Neural cell (in vitro differentiated cells): ENCODE measurements around the gene HIVEP1. TPM values are rescaled to one million over a fixed set of nuclear protein-coding genes. Genes with fewer than 3 reads are reported as not detected.

Experiments
- H2AFZ ChIP-seq: fragments of 200-600, 300-800 bp; sonication (generic), shearing (Covaris generic); 2 replicates; pipeline ENCODE4 v1.6.0; 2014; ENCODE audit warnings: low read depth, mild to moderate bottlenecking, antibody characterized with exemption, low read length, moderate library complexity
- H3F3A ChIP-seq: fragments of 200-600 bp; shearing (Covaris generic); 2 replicates; pipeline ENCODE4 v1.6.1; 2016; ENCODE audit warnings: mild to moderate bottlenecking, moderate library complexity, mixed read lengths, antibody characterized with exemption, low read length; ENCODE audit not compliant: insufficient read depth, poor library complexity, severe bottlenecking
- H3K27ac ChIP-seq: fragments of 200-600, 300-800 bp; sonication (generic), shearing (Covaris generic); 2 replicates; pipeline ENCODE4 v1.5.1; 2014; ENCODE audit warnings: mild to moderate bottlenecking, low read length, moderate library complexity
- H3K27me3 ChIP-seq: fragments of 300-800, 200-600 bp; sonication (generic), shearing (Covaris generic); 2 replicates; pipeline ENCODE4 v1.6.0; 2014; ENCODE audit warnings: mild to moderate bottlenecking, low read depth, low read length, moderate library complexity; ENCODE audit not compliant: insufficient read depth
- H3K36me3 ChIP-seq: fragments of 300-800, 200-600 bp; sonication (generic), shearing (Covaris generic); 2 replicates; pipeline ENCODE4 v1.5.1; 2014; ENCODE audit warnings: mild to moderate bottlenecking, antibody characterized with exemption, low read length, moderate library complexity; ENCODE audit not compliant: insufficient read depth
- H3K4me2 ChIP-seq: fragments of 300-800, 200-600 bp; sonication (generic), shearing (Covaris generic); 2 replicates; pipeline ENCODE4 v1.6.0; 2014; ENCODE audit warnings: mild to moderate bottlenecking, low read length
- H3K4me3 ChIP-seq: fragments of 300-800, 200-600 bp; sonication (generic), shearing (Covaris generic); 2 replicates; pipeline ENCODE4 v1.5.1; 2014; ENCODE audit warnings: mild to moderate bottlenecking, low read length, moderate library complexity
- H3K79me2 ChIP-seq: fragments of 200-600 bp; shearing (Covaris generic); replicated peaks from 2 replicates; pipeline ENCODE4 v1.6.0; 2014; ENCODE audit warnings: mild to moderate bottlenecking, low read length, moderate library complexity; ENCODE audit not compliant: insufficient read depth
- H3K9ac ChIP-seq: fragments of 300-800, 200-600 bp; sonication (generic), shearing (Covaris generic); 2 replicates; pipeline ENCODE4 v1.6.1; 2016; ENCODE audit warnings: mild to moderate bottlenecking, low read length, mixed read lengths
- H3K9me2 ChIP-seq: fragments of 200-600 bp; shearing (Covaris generic); 2 replicates; pipeline ENCODE4 v1.6.1; 2016; ENCODE audit warnings: mild to moderate bottlenecking, low read length, mixed read lengths; ENCODE audit not compliant: insufficient read depth
- H3K9me3 ChIP-seq: fragments of 200-600, 300-800 bp; sonication (generic), shearing (Covaris generic); 2 replicates; pipeline ENCODE4 v1.6.1; 2016; ENCODE audit warnings: mild to moderate bottlenecking, mixed run types, low read length, moderate library complexity, mixed read lengths
- H4K20me1 ChIP-seq: fragments of 200-600 bp; shearing (Covaris generic); 2 replicates; pipeline ENCODE4 v1.6.1; 2016; ENCODE audit warnings: mild to moderate bottlenecking, mixed run types; ENCODE audit not compliant: insufficient read depth
- CTCF ChIP-seq: fragments of 450-650 bp; IDR thresholded peaks from 2 replicates; pipeline ENCODE4 v1.5.1; 2014; ENCODE audit warnings: antibody characterized with exemption, mild to moderate bottlenecking, moderate library complexity; ENCODE audit not compliant: poor library complexity, severe bottlenecking
- EP300 ChIP-seq: fragments of 450-650 bp; conservative IDR thresholded peaks from 2 replicates; pipeline ENCODE4 v1.6.1; 2014; ENCODE audit warnings: antibody characterized with exemption, mild to moderate bottlenecking, moderate library complexity; ENCODE audit not compliant: poor library complexity, severe bottlenecking
- EZH2 ChIP-seq: fragments of 200-600, 300-800 bp; shearing (Covaris generic), sonication (generic); IDR thresholded peaks from 2 replicates; pipeline ENCODE4 v1.6.1; 2014; ENCODE audit warnings: antibody characterized with exemption, low read length, borderline replicate concordance, mild to moderate bottlenecking; ENCODE audit not compliant: insufficient read depth, poor library complexity, severe bottlenecking
- MXI1 ChIP-seq: fragments of 450-650 bp; conservative IDR thresholded peaks from 2 replicates; pipeline ENCODE4 v1.6.1; 2014; ENCODE audit warnings: antibody characterized with exemption, mild to moderate bottlenecking; ENCODE audit not compliant: poor library complexity, severe bottlenecking
- POLR2AphosphoS5 ChIP-seq: IDR thresholded peaks from 2 replicates; pipeline ENCODE4 v1.6.1; 2012
- RAD21 ChIP-seq: fragments of 450-650 bp; conservative IDR thresholded peaks from 2 replicates; pipeline ENCODE4 v1.6.1; 2014; ENCODE audit warnings: antibody characterized with exemption, mild to moderate bottlenecking, moderate library complexity
- SMC3 ChIP-seq: fragments of 450-650 bp; conservative IDR thresholded peaks from 2 replicates; pipeline ENCODE4 v1.6.1; 2014; ENCODE audit warnings: antibody characterized with exemption, mild to moderate bottlenecking, moderate library complexity; ENCODE audit not compliant: poor library complexity
- TAF1 ChIP-seq: IDR thresholded peaks from 2 replicates; pipeline ENCODE4 v1.6.1; 2012; ENCODE audit warnings: low read depth
- polyA plus RNA-seq: library from polyadenylated mRNA; depleted of rRNA; stranded (reverse); fragments of >200 nt; gene quantifications from 2 replicates; pipeline ENCODE4 v1.2.3, GENCODE V29; 2014
- TF ChIP-seq, protein P1 (sequence below): IDR thresholded peaks from 2 replicates; pipeline ENCODE4 v1.6.1; 2012; ENCODE audit warnings: borderline replicate concordance

Gene HIVEP1
- polyA plus RNA-seq, 1 donor from 2014 or later, result 3.6 TPM

- Histone ChIP-seq H3K36me3 (no peaks in the 10 kb centered on the region), H3K27ac (no peak overlapping the region), H3K9me2 (no peaks in the 10 kb centered on the region), H3K79me2 (peaks cover 35% of the 10 kb centered on the region), H3K4me2 (no peak overlapping the region), H2AFZ (no peak overlapping the region), H3K9ac (no peak overlapping the region), H3K4me3 (no peak overlapping the region), H3K9me3 (no peaks in the 10 kb centered on the region), H4K20me1 (no peaks in the 10 kb centered on the region), H3K27me3 (no peaks in the 10 kb centered on the region), H3F3A (no peaks in the 10 kb centered on the region)
- TF ChIP-seq TAF1 (no peak), CTCF (no peak), EP300 (no peak), EZH2 (no peak), MXI1 (no peak), POLR2AphosphoS5 (no peak), RAD21 (no peak), SMC3 (no peak)
- TF ChIP-seq, protein P1, sequence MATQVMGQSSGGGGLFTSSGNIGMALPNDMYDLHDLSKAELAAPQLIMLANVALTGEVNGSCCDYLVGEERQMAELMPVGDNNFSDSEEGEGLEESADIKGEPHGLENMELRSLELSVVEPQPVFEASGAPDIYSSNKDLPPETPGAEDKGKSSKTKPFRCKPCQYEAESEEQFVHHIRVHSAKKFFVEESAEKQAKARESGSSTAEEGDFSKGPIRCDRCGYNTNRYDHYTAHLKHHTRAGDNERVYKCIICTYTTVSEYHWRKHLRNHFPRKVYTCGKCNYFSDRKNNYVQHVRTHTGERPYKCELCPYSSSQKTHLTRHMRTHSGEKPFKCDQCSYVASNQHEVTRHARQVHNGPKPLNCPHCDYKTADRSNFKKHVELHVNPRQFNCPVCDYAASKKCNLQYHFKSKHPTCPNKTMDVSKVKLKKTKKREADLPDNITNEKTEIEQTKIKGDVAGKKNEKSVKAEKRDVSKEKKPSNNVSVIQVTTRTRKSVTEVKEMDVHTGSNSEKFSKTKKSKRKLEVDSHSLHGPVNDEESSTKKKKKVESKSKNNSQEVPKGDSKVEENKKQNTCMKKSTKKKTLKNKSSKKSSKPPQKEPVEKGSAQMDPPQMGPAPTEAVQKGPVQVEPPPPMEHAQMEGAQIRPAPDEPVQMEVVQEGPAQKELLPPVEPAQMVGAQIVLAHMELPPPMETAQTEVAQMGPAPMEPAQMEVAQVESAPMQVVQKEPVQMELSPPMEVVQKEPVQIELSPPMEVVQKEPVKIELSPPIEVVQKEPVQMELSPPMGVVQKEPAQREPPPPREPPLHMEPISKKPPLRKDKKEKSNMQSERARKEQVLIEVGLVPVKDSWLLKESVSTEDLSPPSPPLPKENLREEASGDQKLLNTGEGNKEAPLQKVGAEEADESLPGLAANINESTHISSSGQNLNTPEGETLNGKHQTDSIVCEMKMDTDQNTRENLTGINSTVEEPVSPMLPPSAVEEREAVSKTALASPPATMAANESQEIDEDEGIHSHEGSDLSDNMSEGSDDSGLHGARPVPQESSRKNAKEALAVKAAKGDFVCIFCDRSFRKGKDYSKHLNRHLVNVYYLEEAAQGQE, result no peak
Observed at GRCh38 chr6:12065321-12066140, 53.4 kb downstream of the HIVEP1 start.

DNA sequence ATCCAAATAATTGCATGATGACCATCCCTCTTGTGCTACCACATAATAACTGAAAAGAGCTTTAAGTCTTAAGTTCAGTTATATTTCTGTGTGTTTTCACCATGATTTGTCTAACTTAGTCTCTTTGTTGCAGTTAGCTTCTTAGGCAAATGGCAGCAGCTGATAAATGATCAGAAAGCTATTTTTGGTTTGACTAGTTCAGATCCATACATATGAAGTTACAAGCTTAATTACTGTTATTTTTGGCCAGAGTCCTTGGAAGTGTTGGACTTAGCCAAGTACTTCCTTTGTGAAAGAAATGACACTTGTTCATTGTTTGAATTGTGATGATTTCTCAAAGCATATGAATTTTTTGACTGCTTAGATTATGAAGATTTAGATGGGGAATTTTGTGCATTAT, 54.2 kb downstream of the HIVEP1 start:
- Histone ChIP-seq H3K4me2 (no peak overlapping the region), H3K9ac (no peak overlapping the region), H3F3A (no peaks in the 10 kb centered on the region), H3K4me3 (no peak overlapping the region), H4K20me1 (no peaks in the 10 kb centered on the region), H3K9me3 (no peaks in the 10 kb centered on the region), H3K27me3 (no peaks in the 10 kb centered on the region), H3K79me2 (peaks cover 32% of the 10 kb centered on the region), H2AFZ (no peak overlapping the region), H3K27ac (no peak overlapping the region), H3K9me2 (no peaks in the 10 kb centered on the region), H3K36me3 (no peaks in the 10 kb centered on the region)
- TF ChIP-seq EZH2 (no peak), POLR2AphosphoS5 (no peak), EP300 (no peak), TAF1 (no peak), CTCF (no peak), RAD21 (no peak), MXI1 (no peak), SMC3 (no peak)
- TF ChIP-seq, protein P1, result no peak
